Neuronal stem cell (in vitro differentiated cells): ENCODE measurements around the gene TAPT1.

Source experiments
- DNase-seq: peaks from one replicate; pipeline ENCODE4 v3.0.0-alpha.2; 2013; ENCODE audit warnings: low spot score
- H2AFZ ChIP-seq: one replicate; pipeline ENCODE4 v1.6.1; 2013; ENCODE audit warnings: mild to moderate bottlenecking, low read length, inconsistent platforms
- H2AK5ac ChIP-seq: 2 replicates; pipeline ENCODE4 v1.6.1; 2013; ENCODE audit warnings: low read depth, mild to moderate bottlenecking, inconsistent platforms, low read length, moderate library complexity, mixed read lengths
- H2BK120ac ChIP-seq: 2 replicates; pipeline ENCODE4 v1.6.1; 2013; ENCODE audit warnings: low read depth, mild to moderate bottlenecking, inconsistent platforms, low read length, moderate library complexity, mixed read lengths
- H2BK12ac ChIP-seq: one replicate; pipeline ENCODE4 v1.6.1; 2013; ENCODE audit warnings: low read length, inconsistent platforms
- H2BK15ac ChIP-seq: 2 replicates; pipeline ENCODE4 v1.6.1; 2013; ENCODE audit warnings: mild to moderate bottlenecking, low read length, inconsistent platforms, mixed read lengths
- H2BK5ac ChIP-seq: one replicate; pipeline ENCODE4 v1.6.1; 2013; ENCODE audit warnings: inconsistent platforms, mild to moderate bottlenecking, low read length, moderate library complexity
- H3K14ac ChIP-seq: one replicate; pipeline ENCODE4 v1.6.1; 2013; ENCODE audit warnings: low read length, inconsistent platforms
- H3K18ac ChIP-seq: 2 replicates; pipeline ENCODE4 v1.6.1; 2013; ENCODE audit warnings: low read length, inconsistent platforms
- H3K23ac ChIP-seq: 2 replicates; pipeline ENCODE4 v1.6.1; 2013; ENCODE audit warnings: low read depth, mild to moderate bottlenecking, mixed read lengths, low read length, inconsistent platforms; ENCODE audit not compliant: poor library complexity
- H3K27ac ChIP-seq: replicated peaks from 3 replicates; pipeline ENCODE4 v1.5.1; 2013; ENCODE audit warnings: low read length, inconsistent platforms
- H3K27me3 ChIP-seq, 3 experiments: 2 replicates each; pipeline ENCODE4 v1.6.1; 2013; ENCODE audit warnings: low read length in 3 of 3, mild to moderate bottlenecking in 2 of 3, inconsistent platforms in 1 of 3, low read depth in 1 of 3, mixed read lengths in 1 of 3, moderate library complexity in 1 of 3; ENCODE audit not compliant: control insufficient read depth in 3 of 3, insufficient read depth in 3 of 3
- H3K36me3 ChIP-seq, 2 donors: replicated peaks in 1 of 2; 2 replicates each; pipeline ENCODE4 v1.6.1; 2013; ENCODE audit warnings: low read length in 2 of 2; ENCODE audit not compliant: control insufficient read depth in 2 of 2, insufficient read depth in 2 of 2
- H3K4ac ChIP-seq: 2 replicates; pipeline ENCODE4 v1.6.1; 2013; ENCODE audit warnings: inconsistent platforms, mild to moderate bottlenecking, low read length, moderate library complexity
- H3K4me1 ChIP-seq, 2 donors: 1 replicate in 1 of 2; 2 replicates in 1 of 2; pipeline ENCODE4 v1.6.1; 2013; ENCODE audit warnings: low read length in 2 of 2, low read depth in 1 of 2; ENCODE audit not compliant: control insufficient read depth in 2 of 2, insufficient read depth in 1 of 2
- H3K4me2 ChIP-seq: one replicate; pipeline ENCODE4 v1.6.1; 2013; ENCODE audit warnings: mild to moderate bottlenecking, low read length, inconsistent platforms; ENCODE audit not compliant: insufficient read depth, poor library complexity, severe bottlenecking
- H3K4me3 ChIP-seq, 2 donors: 2 replicates each; pipeline ENCODE4 v1.5.1; 2013; ENCODE audit warnings: low read length in 2 of 2, mild to moderate bottlenecking in 2 of 2, inconsistent platforms in 1 of 2, moderate library complexity in 1 of 2
- H3K79me1 ChIP-seq: one replicate; pipeline ENCODE4 v1.6.1; 2013; ENCODE audit warnings: low read depth, mild to moderate bottlenecking, inconsistent platforms, low read length, moderate library complexity
- H3K9ac ChIP-seq: one replicate; pipeline ENCODE4 v1.6.1; 2013; ENCODE audit warnings: mild to moderate bottlenecking, low read depth, low read length, inconsistent platforms; ENCODE audit not compliant: poor library complexity
- H3K9me3 ChIP-seq, 2 donors: replicated peaks in 1 of 2; 2 replicates each; pipeline versions ENCODE3 to v1.6.1; 2013; ENCODE audit warnings: low read length in 2 of 2, mild to moderate bottlenecking in 2 of 2, inconsistent platforms in 1 of 2, low read depth in 1 of 2, mixed read lengths in 1 of 2, moderate library complexity in 1 of 2; ENCODE audit not compliant: control insufficient read depth in 2 of 2, insufficient read depth in 1 of 2
- H4K8ac ChIP-seq: one replicate; pipeline ENCODE4 v1.6.1; 2013; ENCODE audit warnings: low read depth, mild to moderate bottlenecking, inconsistent platforms, low read length, moderate library complexity
- H4K91ac ChIP-seq: one replicate; pipeline ENCODE4 v1.6.1; 2013; ENCODE audit warnings: low read length, low read depth, mild to moderate bottlenecking, inconsistent platforms; ENCODE audit not compliant: poor library complexity
- WGBS, 2 donors: extraction: QIAGEN DNeasy Blood & Tissue Kit; methylation state at CpG; one replicate each; pipeline ENCODE4 v1.1.7; 2013; ENCODE audit warnings: missing lambda C conversion rate in 2 of 2, mixed read lengths in 1 of 2; ENCODE audit not compliant: insufficient read length in 2 of 2, insufficient replicate concordance in 1 of 2; ENCODE audit errors: extremely low coverage in 2 of 2; 5-methylcytosine and 5-hydroxymethylcytosine counted together

The TAPT1 gene

GRCh38 chr4:16202598-16202997, 23.7 kb downstream of the TAPT1 start:
- Histone ChIP-seq H3K36me3 (peaks cover 0 to 15% of the 10 kb centered on the region in 2 donors), H2BK15ac (no peak overlapping the region), H3K23ac (no peak overlapping the region), H3K4me1 (peaks cover 0 to 2% of the 10 kb centered on the region in 2 donors), H3K4me3 (no peak overlapping the region), H3K9me3 (no peaks in the 10 kb centered on the region), H2BK12ac (no peak overlapping the region), H2BK5ac (no peak overlapping the region), H4K91ac (no peak overlapping the region), H3K27ac (no peak overlapping the region), H3K9ac (no peak overlapping the region), H3K14ac (no peak overlapping the region), H3K4ac (no peak overlapping the region), H4K8ac (no peak overlapping the region), H3K4me2 (no peak overlapping the region), H3K18ac (no peak overlapping the region), H2BK120ac (no peak overlapping the region), H3K27me3 (no peaks in the 10 kb centered on the region), H2AFZ (no peak overlapping the region), H2AK5ac (no peak overlapping the region), H3K79me1 (no peaks in the 10 kb centered on the region)
- WGBS, 2 donors, result no CpG with 5 or more reads among the region's 2 CpGs
- DNase-seq, result no peak

DNA sequence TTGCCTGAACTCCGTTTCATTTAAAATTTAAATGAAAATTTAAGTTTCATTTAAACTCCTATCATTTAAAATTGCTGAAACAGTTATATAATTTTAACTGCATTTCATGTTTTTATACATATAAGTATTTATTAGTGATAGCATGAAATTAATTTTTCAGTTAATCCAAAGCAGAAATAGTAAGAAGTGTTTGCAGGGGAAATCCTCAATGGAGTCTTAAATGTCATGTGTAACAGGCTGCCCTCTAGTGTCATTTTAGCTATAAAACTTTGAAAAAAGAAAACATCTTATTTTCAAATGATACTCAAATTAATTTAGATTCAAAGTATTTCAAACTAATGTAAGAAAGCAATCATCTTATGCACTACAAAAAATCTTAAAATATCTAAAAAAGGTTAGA, 27.2 kb downstream of the TAPT1 start:
- no peak for DNase-seq
- WGBS, 2 donors, result no CpG with 5 or more reads among the region's 1 CpG
- H3K4me3 ChIP-seq, result no peak overlapping the region

DNA sequence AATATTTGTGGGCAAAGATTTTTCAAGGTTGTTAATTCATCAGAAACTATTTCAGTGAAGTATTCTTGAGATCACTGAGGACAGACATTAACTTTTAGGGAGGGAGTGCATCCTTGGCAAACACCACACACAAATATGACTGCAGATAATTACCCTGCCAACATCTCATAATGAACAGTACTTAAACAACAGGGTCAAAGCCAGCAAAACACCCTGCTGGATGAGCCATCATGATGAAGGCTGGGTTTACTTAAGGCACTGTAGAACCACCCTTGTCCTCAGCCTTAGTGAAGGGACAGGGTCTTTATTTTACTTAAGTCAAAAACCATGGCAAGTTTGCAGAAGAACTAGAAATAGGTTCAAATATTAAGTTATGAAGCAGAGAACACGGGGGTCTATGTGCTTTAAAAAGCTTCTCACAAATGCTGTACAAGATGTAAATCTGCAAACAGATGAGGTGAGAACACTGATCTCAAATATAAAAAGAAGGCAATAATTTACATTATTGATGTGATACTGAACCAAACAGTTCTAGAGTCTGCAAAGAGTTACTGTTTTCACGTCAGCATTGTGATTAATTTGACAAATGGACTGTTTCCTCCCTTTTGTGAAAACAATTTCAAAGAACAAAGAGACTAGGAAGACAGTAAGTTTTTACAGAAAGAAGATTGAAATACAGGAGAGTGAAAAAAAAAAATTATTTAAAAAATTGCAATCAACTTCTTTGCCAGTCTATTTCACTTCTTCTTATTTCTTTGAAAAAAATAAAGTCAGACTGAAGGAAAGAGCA, 28.2 kb downstream of the TAPT1 start:
- Histone ChIP-seq H3K4me2 (no peak overlapping the region), H2AK5ac (no peak overlapping the region), H3K14ac (no peak overlapping the region), H3K23ac (no peak overlapping the region), H2BK15ac (no peak overlapping the region), H3K4me1 (peaks cover 0 to 7% of the 10 kb centered on the region in 2 donors), H3K79me1 (no peaks in the 10 kb centered on the region), H2AFZ (no peak overlapping the region), H3K9ac (no peak overlapping the region), H3K27ac (no peak overlapping the region), H3K36me3 (peaks cover 0 to 11% of the 10 kb centered on the region in 2 donors), H3K4me3 (no peak overlapping the region), H3K9me3 (no peaks in the 10 kb centered on the region), H3K4ac (no peak overlapping the region), H2BK5ac (no peak overlapping the region), H4K8ac (no peak overlapping the region), H2BK120ac (no peak overlapping the region), H3K18ac (no peak overlapping the region), H4K91ac (no peak overlapping the region), H2BK12ac (no peak overlapping the region), H3K27me3 (no peaks in the 10 kb centered on the region)
- DNase-seq, result no peak
- WGBS, 2 donors, result no CpG with 5 or more reads among the region's 2 CpGs

More for the DNA sequence above, 27.2 kb downstream of the TAPT1 start:
- Histone ChIP-seq H3K9ac (no peak overlapping the region), H3K4ac (no peak overlapping the region), H2AFZ (no peak overlapping the region), H2BK5ac (no peak overlapping the region), H3K4me1 (peaks cover 0 to 7% of the 10 kb centered on the region in 2 donors), H2BK120ac (no peak overlapping the region), H3K9me3 (no peaks in the 10 kb centered on the region), H2AK5ac (no peak overlapping the region), H3K14ac (no peak overlapping the region), H3K79me1 (no peaks in the 10 kb centered on the region), H3K4me2 (no peak overlapping the region), H2BK12ac (no peak overlapping the region), H3K18ac (no peak overlapping the region), H3K23ac (no peak overlapping the region), H3K27ac (no peak overlapping the region), H4K8ac (no peak overlapping the region), H3K36me3 (peaks cover 0 to 15% of the 10 kb centered on the region in 2 donors), H4K91ac (no peak overlapping the region), H2BK15ac (no peak overlapping the region), H3K27me3 (no peaks in the 10 kb centered on the region)

GRCh38 chr4:16196482-16197393, 29.5 kb downstream of the TAPT1 start:
- H2BK5ac ChIP-seq, result no peak overlapping the region
- H3K9ac ChIP-seq, result no peak overlapping the region
- no peak overlapping the region for H3K4me3 ChIP-seq
- peak overlapping the region; percentile 3 for H2AFZ ChIP-seq
- no peak overlapping the region for H3K4ac ChIP-seq
- H2BK120ac ChIP-seq, result no peak overlapping the region
- no CpG with 5 or more reads among the region's 9 CpGs for WGBS, 2 donors
- no peak overlapping the region for H3K4me2 ChIP-seq
- peaks cover 0 to 9% of the 10 kb centered on the region in 2 donors for H3K36me3 ChIP-seq
- H4K91ac ChIP-seq, result no peak overlapping the region
- no peak overlapping the region for H4K8ac ChIP-seq
- no peak overlapping the region for H2AK5ac ChIP-seq
- no peak overlapping the region for H2BK12ac ChIP-seq
- H3K27me3 ChIP-seq, result no peaks in the 10 kb centered on the region
- H3K23ac ChIP-seq, result no peak overlapping the region
- no peaks in the 10 kb centered on the region for H3K9me3 ChIP-seq
- peak; percentile 39 for DNase-seq
- no peaks in the 10 kb centered on the region for H3K79me1 ChIP-seq
- H3K14ac ChIP-seq, result no peak overlapping the region
- H3K18ac ChIP-seq, result no peak overlapping the region
- no peak overlapping the region for H3K27ac ChIP-seq
- H2BK15ac ChIP-seq, result no peak overlapping the region
- peaks cover 0 to 7% of the 10 kb centered on the region in 2 donors for H3K4me1 ChIP-seq
